ENCODE data around the gene CLEC4M.

- no peak for TF ChIP-seq CTCF (conservative IDR thresholded peaks at IDR 0.05)
- no peak for TF ChIP-seq ZFX (IDR thresholded peaks at IDR 0.05)
Observed at GRCh38 chr19:7795555-7796161, 32.6 kb downstream of the CLEC4M start.

All from C4-2B (cell line).